Measurements from ENCODE around the gene RORB. TPM values are rescaled to one million over a fixed set of nuclear protein-coding genes. Genes with fewer than 3 reads are reported as not detected.

The RORB gene
- polyA plus RNA-seq, 1 donor from 2014 or later = 0.77 TPM

- Histone ChIP-seq H3K36me3 (ENCODE audit: insufficient read depth, low read length) (no peaks in the 10 kb centered on the region), H3K4me2 (ENCODE audit: low read length) (no peak overlapping the region), H3F3A (ENCODE audit: insufficient read depth, low read length, poor library complexity, severe bottlenecking) (no peaks in the 10 kb centered on the region), H3K27me3 (ENCODE audit: insufficient read depth, low read depth, low read length) (no peaks in the 10 kb centered on the region), H3K4me3 (ENCODE audit: low read length) (no peak overlapping the region), H3K9ac (ENCODE audit: low read length) (no peak overlapping the region), H3K79me2 (replicated peaks; ENCODE audit: insufficient read depth, low read length) (no peaks in the 10 kb centered on the region), H3K9me3 (ENCODE audit: low read length) (no peaks in the 10 kb centered on the region), H4K20me1 (ENCODE audit: insufficient read depth) (no peaks in the 10 kb centered on the region), H3K27ac (ENCODE audit: low read length) (no peak overlapping the region), H2AFZ (ENCODE audit: low read depth, low read length) (no peak overlapping the region), H3K9me2 (ENCODE audit: insufficient read depth, low read length) (no peaks in the 10 kb centered on the region)
- no peak for TF ChIP-seq SMC3 (conservative IDR thresholded peaks at IDR 0.05; ENCODE audit: poor library complexity)
- no peak for TF ChIP-seq POLR2AphosphoS5 (IDR thresholded peaks at IDR 0.05)
- TF ChIP-seq MXI1 (conservative IDR thresholded peaks at IDR 0.05; ENCODE audit: poor library complexity, severe bottlenecking) = no peak
- no peak for TF ChIP-seq EP300 (conservative IDR thresholded peaks at IDR 0.05; ENCODE audit: poor library complexity, severe bottlenecking)
- TF ChIP-seq TAF1 (IDR thresholded peaks at IDR 0.05; ENCODE audit: low read depth) = no peak
Observed at GRCh38 chr9:74721696-74722660, 224.8 kb downstream of the RORB start.

GRCh38 chr9:74724317-74724716 lies 227.2 kb downstream of the RORB start:
- Histone ChIP-seq H3K4me2 (ENCODE audit: low read length) (no peak overlapping the region), H3K4me3 (ENCODE audit: low read length) (no peak overlapping the region), H3K9me2 (ENCODE audit: insufficient read depth, low read length) (no peaks in the 10 kb centered on the region), H3K9me3 (ENCODE audit: low read length) (no peaks in the 10 kb centered on the region), H3F3A (ENCODE audit: insufficient read depth, low read length, poor library complexity, severe bottlenecking) (no peaks in the 10 kb centered on the region), H3K27me3 (ENCODE audit: insufficient read depth, low read depth, low read length) (no peaks in the 10 kb centered on the region), H2AFZ (ENCODE audit: low read depth, low read length) (no peak overlapping the region), H3K27ac (ENCODE audit: low read length) (no peak overlapping the region), H3K9ac (ENCODE audit: low read length) (no peak overlapping the region), H3K36me3 (ENCODE audit: insufficient read depth, low read length) (no peaks in the 10 kb centered on the region), H4K20me1 (ENCODE audit: insufficient read depth) (no peaks in the 10 kb centered on the region), H3K79me2 (replicated peaks; ENCODE audit: insufficient read depth, low read length) (no peaks in the 10 kb centered on the region)
- TF ChIP-seq MXI1 (conservative IDR thresholded peaks at IDR 0.05; ENCODE audit: poor library complexity, severe bottlenecking) (no peak), EZH2 (IDR thresholded peaks at IDR 0.05; ENCODE audit: borderline replicate concordance, insufficient read depth, low read length, poor library complexity, severe bottlenecking) (no peak), CTCF (IDR thresholded peaks at IDR 0.05; ENCODE audit: poor library complexity, severe bottlenecking) (no peak)

- no peaks in the 10 kb centered on the region for H3K36me3 ChIP-seq (ENCODE audit: insufficient read depth, low read length)
- no peak overlapping the region for H3K9ac ChIP-seq (ENCODE audit: low read length)
- H3K4me3 ChIP-seq (ENCODE audit: low read length) = no peak overlapping the region
- no peak overlapping the region for H3K4me2 ChIP-seq (ENCODE audit: low read length)
- H2AFZ ChIP-seq (ENCODE audit: low read depth, low read length) = no peak overlapping the region
- H3K27me3 ChIP-seq (ENCODE audit: insufficient read depth, low read depth, low read length) = no peaks in the 10 kb centered on the region
- H3K9me3 ChIP-seq (ENCODE audit: low read length) = no peaks in the 10 kb centered on the region
- TF ChIP-seq CTCF (IDR thresholded peaks at IDR 0.05; ENCODE audit: poor library complexity, severe bottlenecking) (no peak), MXI1 (conservative IDR thresholded peaks at IDR 0.05; ENCODE audit: poor library complexity, severe bottlenecking) (no peak), TAF1 (IDR thresholded peaks at IDR 0.05; ENCODE audit: low read depth) (no peak), SMC3 (conservative IDR thresholded peaks at IDR 0.05; ENCODE audit: poor library complexity) (no peak), REST (IDR thresholded peaks at IDR 0.05; ENCODE audit: borderline replicate concordance) (no peak), EP300 (conservative IDR thresholded peaks at IDR 0.05; ENCODE audit: poor library complexity, severe bottlenecking) (no peak), POLR2AphosphoS5 (IDR thresholded peaks at IDR 0.05) (no peak), EZH2 (IDR thresholded peaks at IDR 0.05; ENCODE audit: borderline replicate concordance, insufficient read depth, low read length, poor library complexity, severe bottlenecking) (no peak), RAD21 (conservative IDR thresholded peaks at IDR 0.05) (no peak)
- no peaks in the 10 kb centered on the region for H3K9me2 ChIP-seq (ENCODE audit: insufficient read depth, low read length)
- no peaks in the 10 kb centered on the region for H4K20me1 ChIP-seq (ENCODE audit: insufficient read depth)
- H3F3A ChIP-seq (ENCODE audit: insufficient read depth, low read length, poor library complexity, severe bottlenecking) = no peaks in the 10 kb centered on the region
- no peak overlapping the region for H3K27ac ChIP-seq (ENCODE audit: low read length)
- no peaks in the 10 kb centered on the region for H3K79me2 ChIP-seq (replicated peaks; ENCODE audit: insufficient read depth, low read length)
Observed at GRCh38 chr9:74726581-74726980, 229.4 kb downstream of the RORB start.

Data from neural cell (in vitro differentiated cells).